Mesendoderm (in vitro differentiated cells): ENCODE results near the gene RAB36.

ENCODE experiments used
- DNase-seq: peaks from one replicate; pipeline ENCODE4 v3.0.0; 2013
- H2AK5ac ChIP-seq: 2 replicates; pipeline ENCODE4 v1.6.1; 2013; ENCODE audit warnings: low read length, inconsistent platforms
- H2BK120ac ChIP-seq: 2 replicates; pipeline ENCODE4 v1.6.1; 2013; ENCODE audit warnings: low read depth, mild to moderate bottlenecking, low read length, moderate library complexity, mixed read lengths
- H2BK15ac ChIP-seq: replicated peaks from 2 replicates; pipeline ENCODE4 v1.6.1; 2013; ENCODE audit warnings: low read depth, mild to moderate bottlenecking, moderate library complexity
- H2BK5ac ChIP-seq: 2 replicates; pipeline ENCODE4 v1.6.1; 2013; ENCODE audit warnings: low read length, inconsistent platforms
- H3K18ac ChIP-seq: 2 replicates; pipeline ENCODE4 v1.6.1; 2013; ENCODE audit warnings: mild to moderate bottlenecking, low read length, mixed read lengths
- H3K23ac ChIP-seq: one replicate; pipeline ENCODE4 v1.6.1; 2013; ENCODE audit warnings: low read length
- H3K27ac ChIP-seq: 2 replicates; pipeline ENCODE4 v1.5.1; 2013; ENCODE audit warnings: low read depth, mild to moderate bottlenecking, inconsistent platforms, low read length, moderate library complexity
- H3K27me3 ChIP-seq: 2 replicates; pipeline ENCODE4 v1.6.1; 2013; ENCODE audit warnings: low read length, control low read depth, mild to moderate bottlenecking, inconsistent platforms; ENCODE audit not compliant: insufficient read depth, poor library complexity
- H3K36me3 ChIP-seq: 2 replicates; pipeline ENCODE4 v1.6.1; 2013; ENCODE audit warnings: low read length, inconsistent platforms; ENCODE audit not compliant: control insufficient read depth, insufficient read depth
- H3K4ac ChIP-seq: one replicate; pipeline ENCODE4 v1.6.1; 2013; ENCODE audit warnings: low read depth, mild to moderate bottlenecking, low read length, moderate library complexity
- H3K4me1 ChIP-seq: 2 replicates; pipeline ENCODE4 v1.6.1; 2013; ENCODE audit warnings: low read depth, low read length, inconsistent platforms; ENCODE audit not compliant: control insufficient read depth
- H3K4me2 ChIP-seq: 2 replicates; pipeline ENCODE4 v1.6.1; 2013; ENCODE audit warnings: low read length
- H3K4me3 ChIP-seq: 2 replicates; pipeline ENCODE4 v1.5.1; 2013; ENCODE audit warnings: mild to moderate bottlenecking, low read length
- H3K56ac ChIP-seq: one replicate; pipeline ENCODE4 v1.6.1; 2013; ENCODE audit warnings: low read length
- H3K79me1 ChIP-seq: 2 replicates; pipeline ENCODE4 v1.6.1; 2013; ENCODE audit warnings: low read length, inconsistent platforms
- H3K79me2 ChIP-seq: 2 replicates; pipeline ENCODE4 v1.6.1; 2013; ENCODE audit warnings: mild to moderate bottlenecking, low read length; ENCODE audit not compliant: control insufficient read depth, insufficient read depth
- H3K9ac ChIP-seq: 2 replicates; pipeline ENCODE4 v1.6.1; 2013; ENCODE audit warnings: low read length, inconsistent platforms
- H4K5ac ChIP-seq: one replicate; pipeline ENCODE4 v1.6.1; 2013; ENCODE audit warnings: low read length
- H4K8ac ChIP-seq: one replicate; pipeline ENCODE4 v1.6.1; 2013; ENCODE audit warnings: low read depth, mild to moderate bottlenecking, control low read depth, low read length, moderate library complexity
- WGBS: extraction: QIAGEN DNeasy Blood & Tissue Kit; methylation state at CpG from one replicate; pipeline ENCODE4 v1.1.7; 2013; ENCODE audit warnings: low lambda C conversion rate, missing lambda C conversion rate; ENCODE audit not compliant: insufficient coverage; ENCODE audit errors: extremely low coverage; 5-methylcytosine and 5-hydroxymethylcytosine counted together

RAB36 gene

DNA sequence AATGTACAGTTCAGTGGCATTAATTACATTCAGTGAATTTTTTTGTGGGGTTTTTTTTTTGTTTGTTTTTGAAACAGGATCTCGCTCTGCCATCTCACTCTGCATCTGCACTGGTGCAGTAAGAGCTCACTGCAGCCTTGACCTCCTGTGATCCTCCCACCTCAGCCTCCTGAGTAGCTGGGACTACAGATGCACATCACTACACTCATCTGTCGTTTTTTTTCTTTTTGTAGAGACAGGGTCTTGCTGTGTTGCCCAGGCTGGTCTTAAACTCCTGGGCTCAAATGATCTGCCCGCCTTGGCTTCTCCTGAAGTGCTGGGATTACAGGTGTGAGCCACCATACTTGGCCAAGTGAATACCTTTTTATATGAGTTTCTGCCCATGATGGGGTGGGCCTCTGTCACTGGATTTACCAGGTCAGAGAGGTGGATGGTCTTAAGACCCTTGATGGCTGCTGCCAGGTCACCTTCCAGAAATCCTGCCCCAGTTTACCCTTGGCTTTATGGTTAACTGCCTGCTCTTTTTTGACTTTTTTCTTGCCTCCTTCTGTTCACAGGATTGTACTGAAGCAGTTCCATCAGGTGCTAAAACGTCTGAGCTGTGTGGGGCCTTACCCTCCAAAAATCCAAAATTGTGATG, 57.7 kb downstream of the RAB36 start:
- Histone ChIP-seq H3K23ac (no peak overlapping the region), H3K36me3 (no peaks in the 10 kb centered on the region), H2BK120ac (no peak overlapping the region), H2BK5ac (no peak overlapping the region), H2AK5ac (no peak overlapping the region), H4K8ac (no peak overlapping the region), H2BK15ac (no peak overlapping the region), H3K4me1 (peaks cover 8% of the 10 kb centered on the region), H4K5ac (no peak overlapping the region), H3K9ac (no peak overlapping the region), H3K4me3 (no peak overlapping the region), H3K4ac (no peak overlapping the region), H3K27me3 (no peaks in the 10 kb centered on the region), H3K79me1 (peaks cover 33% of the 10 kb centered on the region), H3K27ac (no peak overlapping the region), H3K79me2 (peaks cover 73% of the 10 kb centered on the region), H3K4me2 (no peak overlapping the region), H3K56ac (no peak overlapping the region), H3K18ac (no peak overlapping the region)
- no peak for DNase-seq
- WGBS = no CpG with 5 or more reads among the region's 4 CpGs

DNA sequence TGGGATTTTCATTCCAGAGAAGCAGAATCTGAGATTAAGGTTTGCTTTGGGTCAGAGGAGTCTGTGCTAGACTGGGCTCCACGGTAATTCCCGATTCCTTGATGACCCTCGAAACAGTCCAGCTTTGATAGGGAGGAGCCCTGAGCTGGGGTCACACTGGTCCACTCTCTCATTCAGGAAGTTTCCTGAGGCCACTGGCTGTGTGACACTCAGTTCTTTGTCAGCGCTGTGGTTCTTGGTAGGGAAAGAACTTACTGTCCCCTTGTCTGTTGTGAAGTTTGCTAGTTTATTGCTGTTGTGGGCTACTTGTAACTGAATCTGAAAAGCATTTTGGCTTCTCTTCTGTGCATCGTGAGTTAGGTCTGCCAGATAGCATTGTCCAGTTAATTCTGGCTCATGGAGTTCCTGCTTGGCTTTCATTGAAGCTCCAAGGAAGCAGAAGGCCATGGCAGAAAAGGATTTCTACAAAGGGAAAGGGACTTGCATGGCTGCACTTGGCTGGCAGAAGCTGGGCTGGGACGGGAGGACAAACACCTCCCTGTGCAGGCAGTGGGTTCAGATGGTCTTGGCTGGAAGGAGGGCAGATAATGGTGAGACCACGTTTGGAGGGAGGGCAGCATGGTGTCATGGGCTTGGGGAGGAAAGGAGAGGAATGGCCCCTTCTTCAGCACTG, 58.3 kb downstream of the RAB36 start:
- H3K56ac ChIP-seq = no peak overlapping the region
- no peak overlapping the region for H3K4me2 ChIP-seq
- no peaks in the 10 kb centered on the region for H3K36me3 ChIP-seq
- H3K4me3 ChIP-seq = no peak overlapping the region
- no peak overlapping the region for H4K8ac ChIP-seq
- no peak overlapping the region for H3K27ac ChIP-seq
- H3K18ac ChIP-seq = no peak overlapping the region
- no peaks in the 10 kb centered on the region for H3K27me3 ChIP-seq
- no peak overlapping the region for H3K4ac ChIP-seq
- no peak overlapping the region for H2BK15ac ChIP-seq
- H2BK5ac ChIP-seq = no peak overlapping the region
- peaks cover 71% of the 10 kb centered on the region for H3K79me2 ChIP-seq
- H2BK120ac ChIP-seq = no peak overlapping the region
- H2AK5ac ChIP-seq = no peak overlapping the region
- no peak overlapping the region for H3K23ac ChIP-seq
- WGBS = no CpG with 5 or more reads among the region's 7 CpGs
- no peak overlapping the region for H4K5ac ChIP-seq
- DNase-seq = no peak
- H3K4me1 ChIP-seq = peaks cover 8% of the 10 kb centered on the region
- H3K79me1 ChIP-seq = peaks cover 31% of the 10 kb centered on the region
- no peak overlapping the region for H3K9ac ChIP-seq

DNA sequence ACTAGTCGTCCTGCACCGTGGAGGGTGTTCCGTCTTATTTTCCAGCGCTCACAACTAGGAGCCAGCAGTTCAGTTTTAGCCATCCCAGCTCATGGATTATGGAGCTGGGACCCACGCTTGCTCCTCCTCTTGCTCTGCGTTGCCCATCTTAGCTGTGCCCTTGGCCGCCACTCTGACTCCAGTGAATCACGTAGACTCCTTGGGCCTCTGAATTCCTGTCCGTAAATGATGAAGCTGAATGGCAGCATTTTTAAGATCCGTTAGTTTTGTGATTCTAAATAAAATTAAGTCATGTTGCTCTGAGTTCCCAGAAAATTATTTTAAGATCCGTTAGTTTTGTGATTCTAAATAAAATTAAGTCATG, 58.8 kb downstream of the RAB36 start:
- no peak overlapping the region for H3K4me3 ChIP-seq

GRCh38 chr22:23204541-23205157, 59.4 kb downstream of the RAB36 start:
- Histone ChIP-seq H3K4me3 (no peak overlapping the region), H3K23ac (no peak overlapping the region), H2BK5ac (no peak overlapping the region), H3K4me2 (no peak overlapping the region), H3K36me3 (no peaks in the 10 kb centered on the region), H3K18ac (no peak overlapping the region), H3K4ac (no peak overlapping the region), H4K5ac (no peak overlapping the region), H3K27me3 (no peaks in the 10 kb centered on the region), H2BK120ac (no peak overlapping the region), H2AK5ac (no peak overlapping the region), H4K8ac (no peak overlapping the region), H2BK15ac (no peak overlapping the region), H3K27ac (no peak overlapping the region), H3K56ac (peak overlapping the region; percentile 46), H3K4me1 (peaks cover 8% of the 10 kb centered on the region), H3K79me2 (peaks cover 66% of the 10 kb centered on the region), H3K9ac (peak overlapping the region; percentile 13), H3K79me1 (peaks cover 30% of the 10 kb centered on the region)
- no peak for DNase-seq
- WGBS = no CpG with 5 or more reads among the region's 11 CpGs

More for the DNA sequence above, 58.8 kb downstream of the RAB36 start:
- Histone ChIP-seq H2BK5ac (no peak overlapping the region), H3K18ac (no peak overlapping the region), H2BK120ac (no peak overlapping the region), H3K4me1 (peaks cover 8% of the 10 kb centered on the region), H3K4me2 (no peak overlapping the region), H3K36me3 (no peaks in the 10 kb centered on the region), H3K9ac (no peak overlapping the region), H3K27ac (no peak overlapping the region), H3K27me3 (no peaks in the 10 kb centered on the region), H4K8ac (no peak overlapping the region), H3K79me2 (peaks cover 71% of the 10 kb centered on the region), H2BK15ac (no peak overlapping the region), H4K5ac (no peak overlapping the region), H3K4ac (no peak overlapping the region), H3K79me1 (peaks cover 30% of the 10 kb centered on the region), H2AK5ac (no peak overlapping the region), H3K56ac (no peak overlapping the region), H3K23ac (no peak overlapping the region)
- no peak for DNase-seq
- no CpG with 5 or more reads among the region's 11 CpGs for WGBS

DNA sequence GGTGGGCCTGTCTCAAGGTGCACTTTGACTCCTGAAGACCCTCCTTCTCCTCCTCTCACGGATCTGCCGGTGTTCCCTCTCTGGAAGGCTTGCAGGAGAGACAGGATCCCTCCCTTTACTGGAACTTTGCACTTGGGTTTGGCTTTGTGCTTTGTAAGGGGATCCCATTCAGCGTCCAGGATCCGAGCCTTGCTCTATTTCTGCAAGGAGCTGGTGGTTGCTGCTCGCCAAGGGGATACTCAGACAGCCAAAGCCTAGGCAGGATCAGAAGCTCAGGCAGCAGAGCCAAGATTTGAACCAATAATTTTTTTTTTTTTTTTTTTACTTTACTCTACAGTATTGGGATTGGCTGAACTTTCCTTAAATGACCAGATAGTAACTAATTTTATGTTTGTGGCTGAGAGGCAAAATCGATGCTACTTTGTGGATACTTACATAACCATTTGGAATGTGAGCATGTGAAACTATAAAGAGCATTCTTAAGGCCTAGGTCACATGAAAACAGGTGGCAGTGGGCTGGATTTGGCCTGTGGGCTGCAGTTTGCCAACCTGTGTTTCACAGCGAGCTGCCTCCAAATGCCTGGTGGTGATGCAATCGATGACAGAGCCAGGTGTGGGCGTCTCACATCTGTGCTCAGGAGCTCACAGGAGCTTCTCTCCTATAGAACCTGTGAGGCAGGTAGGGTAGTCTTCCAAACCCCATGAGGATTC, 60.2 kb downstream of the RAB36 start:
- Histone ChIP-seq H4K5ac (no peak overlapping the region), H4K8ac (no peak overlapping the region), H3K4me2 (no peak overlapping the region), H3K4me3 (no peak overlapping the region), H2AK5ac (no peak overlapping the region), H3K36me3 (no peaks in the 10 kb centered on the region), H3K4ac (no peak overlapping the region), H3K56ac (no peak overlapping the region), H2BK15ac (no peak overlapping the region), H3K4me1 (peaks cover 8% of the 10 kb centered on the region), H3K79me1 (peaks cover 32% of the 10 kb centered on the region), H3K18ac (no peak overlapping the region), H3K9ac (no peak overlapping the region), H2BK120ac (no peak overlapping the region), H2BK5ac (no peak overlapping the region), H3K79me2 (peaks cover 65% of the 10 kb centered on the region), H3K27ac (no peak overlapping the region), H3K27me3 (no peaks in the 10 kb centered on the region), H3K23ac (no peak overlapping the region)
- WGBS = no CpG with 5 or more reads among the region's 9 CpGs
- no peak for DNase-seq
